SH-SY5Y (cell line): ENCODE data around the gene EFCAB6.

ENCODE experiments used
- GATA2 ChIP-seq: IDR thresholded peaks from 2 replicates; pipeline ENCODE4 v1.6.1; 2011; ENCODE audit warnings: mild to moderate bottlenecking, low read depth, low read length
- GATA3 ChIP-seq: IDR thresholded peaks from 2 replicates; pipeline ENCODE4 v1.6.1; 2011; ENCODE audit warnings: low read depth, mild to moderate bottlenecking, low read length, moderate library complexity

GRCh38 chr22:43774318-43774915 lies 37.7 kb downstream of the EFCAB6 start:
- TF ChIP-seq GATA3 (no peak), GATA2 (no peak)
